Fibroblast of skin of scalp (primary cell): ENCODE measurements around the gene UBXN1.

Experiments used
- DNase-seq: peaks from one replicate; pipeline ENCODE4 v3.0.0-alpha.2; 2013

UBXN1 gene

DNA sequence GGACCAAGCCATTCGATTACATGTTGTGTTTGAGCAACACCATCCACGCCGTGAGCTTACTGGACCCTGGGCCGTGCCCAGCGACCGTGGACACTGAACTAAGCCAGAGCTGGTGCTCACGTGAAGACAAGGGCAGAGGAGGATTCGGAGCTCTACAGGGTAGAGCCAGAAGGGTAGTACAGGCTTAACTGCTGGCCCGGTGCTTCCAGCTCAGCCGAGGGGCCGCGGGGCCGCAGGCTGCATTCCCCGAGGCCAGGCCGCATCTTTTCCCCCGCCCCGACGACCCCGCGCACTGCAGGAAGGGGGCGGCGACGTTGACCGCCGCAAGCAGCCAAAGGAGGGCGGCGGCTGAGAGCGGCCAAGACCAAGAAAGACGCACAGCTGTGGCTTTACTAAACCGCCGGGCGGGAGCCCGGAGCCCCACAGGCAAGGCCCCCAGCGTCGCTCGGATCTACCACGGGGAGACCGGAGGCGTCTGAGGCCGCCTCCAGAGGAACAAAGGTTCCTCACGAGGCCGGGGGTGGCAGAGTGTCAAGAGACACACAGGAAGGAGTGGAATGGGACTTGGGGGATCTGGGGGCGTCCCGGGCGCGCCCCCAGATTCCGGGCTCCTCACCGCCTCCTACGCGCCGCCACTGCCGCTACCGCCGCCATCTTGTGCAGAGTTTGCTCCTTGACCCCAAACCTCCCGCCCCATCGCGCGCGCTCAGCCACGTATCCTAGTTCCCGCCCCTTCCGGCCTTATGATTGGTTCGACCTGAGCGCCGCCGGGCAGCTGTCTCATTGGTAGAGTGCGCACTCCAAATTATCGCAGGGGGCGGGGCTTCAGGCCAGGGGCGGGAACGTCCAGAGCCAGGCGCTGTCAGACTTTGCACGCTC lies 32.7 kb downstream of the UBXN1 start, which contains the start of gene GANAB:
Gene GANAB, minus strand, starts transcription at position 668 of the 879 bp plus-strand sequence. Its CDS starts 14 bp downstream, at position 654.
- peak; percentile 98 for DNase-seq

DNA sequence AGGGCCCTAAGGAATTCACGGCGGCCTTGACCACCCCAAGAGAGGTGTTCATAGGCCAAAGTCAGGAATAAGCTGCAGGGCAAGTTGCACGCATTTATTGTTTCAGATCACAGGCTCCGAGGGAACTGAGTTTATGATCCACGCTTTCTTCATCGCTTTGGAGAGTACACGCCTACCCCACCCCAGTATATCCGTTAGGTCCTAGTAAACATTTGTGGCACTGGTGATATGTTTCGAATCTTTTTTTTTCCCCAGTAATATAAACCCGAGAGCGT lies 33.3 kb downstream of the UBXN1 start:
- no peak for DNase-seq

DNA sequence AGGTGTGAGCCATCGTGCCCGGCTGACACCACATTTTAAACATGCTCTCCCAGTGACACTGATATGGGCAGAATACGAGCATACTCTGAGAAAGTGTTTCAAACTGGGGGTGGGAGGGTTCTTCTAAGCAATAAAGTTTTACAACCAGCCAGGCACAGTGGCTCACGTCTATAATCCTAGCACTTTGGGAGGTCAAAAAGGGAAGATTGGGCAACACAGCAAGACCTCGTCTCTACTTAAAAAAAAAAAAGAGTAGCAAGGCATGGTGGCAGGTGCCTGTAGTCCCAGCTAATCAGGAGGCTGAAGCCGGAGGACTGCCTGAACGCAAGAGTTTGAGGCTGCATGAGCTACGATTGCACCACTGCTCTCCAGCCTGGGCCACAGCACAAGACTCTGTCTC lies 34.7 kb downstream of the UBXN1 start:
- no peak for DNase-seq

DNA sequence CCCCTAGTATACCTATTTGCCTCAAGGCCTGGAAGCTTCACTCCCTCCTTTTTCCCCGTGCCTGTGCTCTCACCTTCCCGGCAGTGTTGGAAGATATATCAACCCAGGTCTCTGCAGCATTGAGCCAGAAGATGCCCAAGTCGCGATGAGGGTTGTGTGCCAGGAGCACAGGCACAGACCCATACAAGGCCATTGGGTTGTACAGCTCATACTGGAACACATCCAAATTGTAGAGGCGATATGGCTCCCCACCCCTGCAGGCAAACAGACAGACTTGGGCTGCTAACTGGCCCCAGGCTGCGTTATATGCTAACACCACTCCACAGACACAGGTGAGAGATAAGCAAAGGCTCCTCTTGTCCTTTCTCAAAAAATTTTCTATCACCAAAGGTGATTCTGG lies 46.4 kb downstream of the UBXN1 start:
- DNase-seq, result no peak

DNA sequence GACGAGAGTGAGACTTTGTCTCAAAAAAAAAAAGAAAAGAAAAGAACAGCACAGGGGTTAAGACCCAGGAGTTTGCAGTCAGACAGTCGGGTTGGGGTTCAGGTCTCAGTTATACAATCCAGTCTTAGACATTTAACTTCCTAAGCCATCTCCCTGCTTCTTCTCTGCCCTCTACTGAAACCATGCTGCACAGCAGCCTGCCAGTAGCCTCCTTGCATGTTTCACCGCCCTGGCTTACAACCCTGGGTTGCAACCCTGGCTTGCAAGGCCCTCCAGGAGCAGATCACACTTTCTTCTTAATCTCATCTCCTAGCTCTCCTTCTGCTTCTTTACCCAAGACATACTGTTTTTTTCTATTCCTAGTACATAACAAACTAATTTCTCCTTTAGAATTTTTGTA lies 51.2 kb downstream of the UBXN1 start:
- DNase-seq, result no peak
